ENCODE measurements around the gene LIPC.

LIPC gene

DNA sequence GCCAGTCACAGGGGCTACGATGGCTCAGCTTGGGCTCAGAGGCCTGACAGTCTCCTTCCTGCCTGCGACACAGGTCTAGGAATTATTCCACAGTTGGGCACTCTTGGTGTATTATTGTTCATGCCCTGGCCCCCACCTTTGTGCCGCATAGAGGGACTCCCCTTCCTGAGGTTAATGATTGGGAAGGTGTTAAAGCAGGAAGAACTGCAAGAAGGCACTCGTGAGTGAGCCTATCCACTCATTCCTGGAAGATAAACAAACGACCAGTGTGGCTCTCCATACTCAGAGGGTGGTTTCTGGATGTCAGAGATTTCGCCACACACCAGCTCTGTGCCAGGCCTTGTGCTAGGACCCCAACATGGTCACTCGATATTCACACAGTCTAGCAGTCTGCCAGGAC lies 12.3 kb downstream of the LIPC start:
- CTCF ChIA-PET: no interaction called here
- Histone ChIP-seq H3K27ac (ENCODE audit: extremely low read depth, low read depth, low read length) (no peak overlapping the region), H3K4me3 (ENCODE audit: low read depth, low read length) (no peak overlapping the region), H3K9me3 (ENCODE audit: control insufficient read depth, insufficient read depth, low read depth, low read length) (no peaks in the 10 kb centered on the region), H3K4me1 (ENCODE audit: control insufficient read depth, insufficient read depth, low read length) (0 out of 2 replicates have a peak, but pooled peaks cover 2% of the 10 kb centered on the region), H3K36me3 (ENCODE audit: control insufficient read depth in 2 of 2, insufficient read depth in 1 of 2, low read length in 2 of 2) (no peaks in the 10 kb centered on the region)
- TF ChIP-seq KLF17 (tag by site-specific recombination; IDR thresholded peaks at IDR 0.05) (no peak), ZNF639 (tag by site-specific recombination; IDR thresholded peaks at IDR 0.05) (no peak), GFI1B (tag by site-specific recombination; IDR thresholded peaks at IDR 0.05) (no peak), ZNF398 (tag by site-specific recombination; IDR thresholded peaks at IDR 0.05) (no peak), ZNF654 (tag by site-specific recombination; IDR thresholded peaks at IDR 0.05; ENCODE audit: low read depth) (no peak), HOXA7 (CRISPR knock-in tag; IDR thresholded peaks at IDR 0.05; ENCODE audit: borderline replicate concordance) (no peak), ZNF354C (tag by site-specific recombination; IDR thresholded peaks at IDR 0.05; ENCODE audit: borderline replicate concordance, low read depth) (no peak), GLIS2 (tag by site-specific recombination; IDR thresholded peaks at IDR 0.05) (no peak), ZNF391 (tag by site-specific recombination; IDR thresholded peaks at IDR 0.05; ENCODE audit: borderline replicate concordance, low read depth) (no peak), ZNF423 (tag by site-specific recombination; IDR thresholded peaks at IDR 0.05) (no peak), ZNF121 (tag by site-specific recombination; IDR thresholded peaks at IDR 0.05) (no peak), ATF2 (tag by site-specific recombination; IDR thresholded peaks at IDR 0.05; ENCODE audit: low read depth) (no peak)
- POLR2A ChIA-PET: no interaction called here

GRCh38 chr15:58444658-58445332 lies 13.0 kb downstream of the LIPC start:
- no peaks in the 10 kb centered on the region for H3K9me3 ChIP-seq (ENCODE audit: control insufficient read depth, insufficient read depth, low read depth, low read length)
- no peaks in the 10 kb centered on the region for H3K36me3 ChIP-seq (ENCODE audit: control insufficient read depth in 2 of 2, insufficient read depth in 1 of 2, low read length in 2 of 2)
- POLR2A ChIA-PET: no interaction called here
- H3K4me3 ChIP-seq (ENCODE audit: low read depth, low read length): no peak overlapping the region
- 0 out of 2 replicates have a peak, but pooled peaks cover 2% of the 10 kb centered on the region for H3K4me1 ChIP-seq (ENCODE audit: control insufficient read depth, insufficient read depth, low read length)
- H3K27ac ChIP-seq (ENCODE audit: extremely low read depth, low read depth, low read length): no peak overlapping the region
- CTCF ChIA-PET: no interaction called here
- TF ChIP-seq ZNF292 (tag by site-specific recombination; IDR thresholded peaks at IDR 0.05; ENCODE audit: borderline replicate concordance, low read depth): no peak
- TF ChIP-seq ZNF530 (tag by site-specific recombination; IDR thresholded peaks at IDR 0.05; ENCODE audit: low read depth): no peak
- no peak for TF ChIP-seq ZNF24 (tag by site-specific recombination; IDR thresholded peaks at IDR 0.05)
- no peak for TF ChIP-seq ZNF843 (tag by site-specific recombination; IDR thresholded peaks at IDR 0.05)
- no peak for TF ChIP-seq TRIM28 (IDR thresholded peaks at IDR 0.05; ENCODE audit: borderline replicate concordance, low read length)
- TF ChIP-seq ZNF529 (tag by site-specific recombination; IDR thresholded peaks at IDR 0.05; ENCODE audit: insufficient replicate concordance): no peak
- no peak for TF ChIP-seq ZNF558 (tag by site-specific recombination; IDR thresholded peaks at IDR 0.05)
- no peak for TF ChIP-seq OVOL3 (tag by site-specific recombination; IDR thresholded peaks at IDR 0.05)
- TF ChIP-seq ZSCAN30 (tag by site-specific recombination; IDR thresholded peaks at IDR 0.05): no peak
- TF ChIP-seq ZNF398 (tag by site-specific recombination; IDR thresholded peaks at IDR 0.05): no peak
- no peak for TF ChIP-seq ZBTB7A (tag by site-specific recombination; IDR thresholded peaks at IDR 0.05; ENCODE audit: low read depth)
- TF ChIP-seq ZNF341 (tag by site-specific recombination; IDR thresholded peaks at IDR 0.05; ENCODE audit: low read depth): no peak
- TF ChIP-seq ZBTB49 (tag by site-specific recombination; IDR thresholded peaks at IDR 0.05; ENCODE audit: low read depth): no peak
- TF ChIP-seq PRDM1 (tag by site-specific recombination; IDR thresholded peaks at IDR 0.05): no peak
- TF ChIP-seq SP3 (tag by site-specific recombination; IDR thresholded peaks at IDR 0.05): no peak

Measured in HEK293 (cell line).